GM12873 (cell line): ENCODE results near the gene DAAM1.

ENCODE experiments used
- CTCF ChIP-seq: IDR thresholded peaks from 2 replicates; pipeline ENCODE4 v1.5.1; 2012; ENCODE audit warnings: low read depth, mild to moderate bottlenecking, moderate library complexity, low read length, control low read depth; ENCODE audit not compliant: insufficient read depth; ENCODE audit errors: missing control alignments

Gene DAAM1

GRCh38 chr14:59313144-59313651, 124.7 kb downstream of the DAAM1 start:
- TF ChIP-seq CTCF = no peak

GRCh38 chr14:59313658-59314608, 125.5 kb downstream of the DAAM1 start:
- no peak for TF ChIP-seq CTCF

GRCh38 chr14:59314953-59315599, 126.6 kb downstream of the DAAM1 start:
- no peak for TF ChIP-seq CTCF

GRCh38 chr14:59316151-59316830, 127.8 kb downstream of the DAAM1 start:
- TF ChIP-seq CTCF = no peak

- TF ChIP-seq CTCF = no peak
Observed at GRCh38 chr14:59317346-59317745, 128.9 kb downstream of the DAAM1 start.

- no peak for TF ChIP-seq CTCF
Observed at GRCh38 chr14:59317798-59318505, 129.5 kb downstream of the DAAM1 start.
